Endothelial cell of umbilical vein (primary cell): ENCODE results near the gene RGS7BP. TPM values are rescaled to one million over a fixed set of nuclear protein-coding genes. Genes with fewer than 3 reads are reported as not detected.

Experiments
- BruUV-seq: library from RNA; stranded (reverse); fragments of 400-500 nt; replicated peaks from 2 replicates; lab custom pipeline; 2021; lab: Mats Ljungman, UMichigan
- CTCF ChIA-PET: fragments of 300-600, 350-600 bp; sonication (Branson Sonifier 250); formaldehyde crosslinking; loops from one replicate; lab custom pipeline; 2021; ENCODE audit warnings: antibody characterized with exemption, inconsistent platforms; lab: Charles Lee
- POLR2A ChIA-PET: fragments of 300-600, 350-600 bp; sonication (Branson Sonifier 250); formaldehyde crosslinking; loops from one replicate; lab custom pipeline; 2021; ENCODE audit warnings: antibody characterized with exemption, inconsistent platforms; lab: Charles Lee
- DNase-seq: peaks from one replicate; pipeline ENCODE4 v3.0.0-alpha.2; 2011; ENCODE audit warnings: low read depth, low spot score
- FAIRE-seq: peaks from 2 replicates; lab custom pipeline; 2011; peaks lifted over from hg19 to GRCh38; lab: Jason Lieb, UNC
- H2AFZ ChIP-seq: 2 replicates; pipeline ENCODE4 v1.6.0; 2012; ENCODE audit warnings: low read depth, low read length, control low read depth, inconsistent platforms
- H3K27ac ChIP-seq: 2 replicates; pipeline ENCODE4 v1.5.1; 2011; ENCODE audit warnings: low read depth, mild to moderate bottlenecking, control low read depth, low read length, moderate library complexity; ENCODE audit not compliant: insufficient read depth
- H3K27me3 ChIP-seq, 2 experiments: 2 replicates each; pipeline versions ENCODE4 v1.6.0 to v1.6.1; 2011; ENCODE audit warnings: low read length in 2 of 2, mixed read lengths in 1 of 2; ENCODE audit not compliant: control insufficient read depth in 2 of 2, insufficient read depth in 2 of 2
- H3K36me3 ChIP-seq, 2 experiments: 2 replicates in 1 of 2; 3 replicates in 1 of 2; pipeline ENCODE4 v1.5.1; 2011; ENCODE audit warnings: low read length in 2 of 2, mild to moderate bottlenecking in 1 of 2, moderate library complexity in 1 of 2; ENCODE audit not compliant: control insufficient read depth in 2 of 2, insufficient read depth in 2 of 2; ENCODE audit errors: extremely low read depth in 1 of 2
- H3K4me1 ChIP-seq: 3 replicates; pipeline ENCODE4 v1.5.1; 2011; ENCODE audit warnings: mild to moderate bottlenecking, low read length; ENCODE audit not compliant: control insufficient read depth, insufficient read depth; ENCODE audit errors: extremely low read depth
- H3K4me2 ChIP-seq: 2 replicates; pipeline ENCODE4 v1.6.1; 2011; ENCODE audit warnings: low read length, control low read depth, mixed read lengths; ENCODE audit not compliant: insufficient read depth
- H3K4me3 ChIP-seq, 3 experiments: fragments of 200-600 bp in 1 of 3; sonication (generic), shearing (Covaris generic) in 1 of 3; replicated peaks in 1 of 3; 2 replicates each; pipeline ENCODE4 v1.5.1; 2011 to 2016; ENCODE audit warnings: control low read depth in 3 of 3, low read length in 3 of 3, mild to moderate bottlenecking in 2 of 3, inconsistent platforms in 1 of 3, low read depth in 1 of 3, moderate library complexity in 1 of 3; ENCODE audit not compliant: insufficient read depth in 1 of 3
- H3K79me2 ChIP-seq: 2 replicates; pipeline ENCODE4 v1.6.0; 2012; ENCODE audit warnings: low read length, inconsistent platforms; ENCODE audit not compliant: control insufficient read depth, insufficient read depth
- H3K9ac ChIP-seq: replicated peaks from 2 replicates; pipeline ENCODE3; 2011; ENCODE audit warnings: low read length, control low read depth; ENCODE audit not compliant: insufficient read depth; ENCODE audit errors: extremely low read depth
- H3K9me1 ChIP-seq: replicated peaks from 3 replicates; pipeline ENCODE4 v1.6.0; 2011; ENCODE audit warnings: mild to moderate bottlenecking, low read length; ENCODE audit not compliant: control insufficient read depth, insufficient read depth; ENCODE audit errors: extremely low read depth
- H3K9me3 ChIP-seq: replicated peaks from 2 replicates; pipeline ENCODE4 v1.5.1; 2012; ENCODE audit warnings: low read length, inconsistent platforms; ENCODE audit not compliant: control insufficient read depth, insufficient read depth
- H4K20me1 ChIP-seq: replicated peaks from 2 replicates; pipeline ENCODE3; 2011; ENCODE audit warnings: mild to moderate bottlenecking, low read length; ENCODE audit not compliant: control insufficient read depth, insufficient read depth; ENCODE audit errors: extremely low read depth
- EZH2 ChIP-seq: IDR thresholded peaks from 2 replicates; pipeline ENCODE4 v1.6.1; 2012; ENCODE audit warnings: borderline replicate concordance, low read depth, mild to moderate bottlenecking, moderate library complexity, low read length, inconsistent platforms; ENCODE audit not compliant: severe bottlenecking
- FOS ChIP-seq: IDR thresholded peaks from 2 replicates; pipeline ENCODE4 v1.6.1; 2011; ENCODE audit warnings: mild to moderate bottlenecking, low read length, moderate library complexity, borderline replicate concordance; ENCODE audit not compliant: insufficient read depth
- GATA2 ChIP-seq: IDR thresholded peaks from 2 replicates; pipeline ENCODE4 v1.7.0; 2011; ENCODE audit warnings: low read depth, mild to moderate bottlenecking, moderate library complexity, mixed read lengths, low read length; ENCODE audit not compliant: insufficient read length, insufficient read depth
- JUN ChIP-seq: IDR thresholded peaks from 2 replicates; pipeline ENCODE4 v1.6.1; 2011; ENCODE audit warnings: borderline replicate concordance, low read depth; ENCODE audit not compliant: insufficient read length, insufficient read depth
- MAX ChIP-seq: IDR thresholded peaks from 2 replicates; pipeline ENCODE4 v1.6.1; 2011; ENCODE audit not compliant: insufficient read depth, insufficient read length
- MYC ChIP-seq: IDR thresholded peaks from one replicate; pipeline ENCODE4 v1.6.1; 2011; ENCODE audit warnings: mild to moderate bottlenecking, low read depth, low read length
- POLR2A ChIP-seq: IDR thresholded peaks from 2 replicates; pipeline ENCODE4 v1.6.1; 2012; ENCODE audit warnings: low read depth, mild to moderate bottlenecking, control low read depth, low read length
- POLR2AphosphoS5 ChIP-seq: IDR thresholded peaks from 2 replicates; pipeline ENCODE4 v1.6.1; 2012; ENCODE audit warnings: low read depth, mild to moderate bottlenecking, control low read depth, low read length, moderate library complexity; ENCODE audit not compliant: insufficient read depth
- dilution Hi-C: fragments of 300-500 bp; cut with MboI; formaldehyde crosslinking; loops from one replicate; pipeline ENCODE4 v1.15.0; 2019; ENCODE audit warnings: low sequenced_read_pairs; ENCODE audit not compliant: extremely low pct_ligation_motif_present
- intact Hi-C: fragments of 100-400 bp; cut with micrococcal nuclease; formaldehyde crosslinking; loops from one replicate; pipeline ENCODE4 v1.10.0; 2022
- polyA plus RNA-seq, 4 experiments: library from polyadenylated mRNA; depleted of rRNA in 3 of 4; stranded (reverse) in 3 of 4; unstranded in 1 of 4; fragments of >200 nt; gene quantifications; 2 replicates each; pipeline versions ENCODE4 v1.2.1 to v1.2.3, GENCODE V29; 2011 to 2012; ENCODE audit warnings: missing spikeins in 1 of 4
- total RNA-seq: library from RNA; stranded (reverse); gene quantifications from 2 replicates; pipeline ENCODE4 v1.2.3, GENCODE V29; 2021
- TF ChIP-seq, protein P1 (sequence below), 2 donors: IDR thresholded peaks; 1 replicate in 1 of 2; 2 replicates in 1 of 2; pipeline ENCODE4 v1.5.1; 2011; ENCODE audit warnings: low read length in 2 of 2, mild to moderate bottlenecking in 2 of 2, moderate library complexity in 2 of 2, control low read depth in 1 of 2, inconsistent platforms in 1 of 2, low read depth in 1 of 2; ENCODE audit not compliant: insufficient read depth in 1 of 2; ENCODE audit errors: extremely low read depth in 1 of 2

The RGS7BP gene
- total and polyA plus RNA-seq, 2 donors (not counting 3 experiments of a cell fraction or from before 2014, with no cell fraction given), result 0.51 to 2.0 TPM

DNA sequence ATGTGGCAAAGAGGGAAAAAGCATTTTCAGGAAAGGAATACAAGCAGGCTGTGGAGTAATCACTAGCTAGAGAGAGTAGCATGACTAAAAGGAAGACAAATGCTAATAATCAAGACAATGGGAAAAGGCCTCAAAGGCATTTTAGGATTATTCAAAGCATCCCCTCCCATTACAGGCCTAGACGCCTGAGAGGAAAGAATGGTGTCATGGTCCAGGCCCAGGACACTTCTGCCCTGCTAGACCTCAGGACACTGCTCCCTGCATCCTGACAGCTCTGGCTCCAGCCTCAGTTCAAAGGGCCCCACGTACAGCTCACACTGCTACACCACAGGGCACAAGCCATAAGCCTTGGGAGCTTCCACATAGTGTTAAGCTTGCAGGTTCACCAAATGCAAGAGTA, 143.7 kb downstream of the RGS7BP start:
- Histone ChIP-seq H3K9me3 (no peaks in the 10 kb centered on the region), H3K36me3 (no peaks in the 10 kb centered on the region), H3K4me1 (no peaks in the 10 kb centered on the region), H3K27me3 (peaks cover 3 to 7% of the 10 kb centered on the region in 2 experiments), H4K20me1 (no peaks in the 10 kb centered on the region), H3K79me2 (no peaks in the 10 kb centered on the region), H2AFZ (no peak overlapping the region), H3K4me2 (no peak overlapping the region), H3K9me1 (no peaks in the 10 kb centered on the region), H3K9ac (no peak overlapping the region), H3K4me3 (no peak overlapping the region), H3K27ac (no peak overlapping the region)
- intact Hi-C loops (no loop called here), dilution Hi-C loops (no loop called here)
- FAIRE-seq, result no peak
- no TSS peak for BruUV-seq
- TF ChIP-seq POLR2AphosphoS5 (no peak), GATA2 (no peak)
- POLR2A ChIA-PET, result no interaction called here
- DNase-seq, result no peak
- CTCF ChIA-PET, result no interaction called here

GRCh38 chr5:64653766-64654560, 148.1 kb downstream of the RGS7BP start:
- no TSS peak for BruUV-seq
- POLR2A ChIA-PET, result no interaction called here

More at GRCh38 chr5:64653766-64654560, 148.1 kb downstream of the RGS7BP start:
- Histone ChIP-seq H3K27ac (no peak overlapping the region), H3K36me3 (no peaks in the 10 kb centered on the region), H3K9ac (no peak overlapping the region), H3K9me3 (no peaks in the 10 kb centered on the region), H3K4me2 (no peak overlapping the region), H3K4me1 (no peaks in the 10 kb centered on the region), H3K4me3 (no peak overlapping the region), H3K27me3 (peaks cover 0 to 11% of the 10 kb centered on the region in 2 experiments), H3K79me2 (no peaks in the 10 kb centered on the region), H3K9me1 (no peaks in the 10 kb centered on the region), H2AFZ (no peak overlapping the region), H4K20me1 (no peaks in the 10 kb centered on the region)
- dilution Hi-C loops, result no loop called here
- no peak for FAIRE-seq
- no peak for TF ChIP-seq JUN
- TF ChIP-seq, protein P1, sequence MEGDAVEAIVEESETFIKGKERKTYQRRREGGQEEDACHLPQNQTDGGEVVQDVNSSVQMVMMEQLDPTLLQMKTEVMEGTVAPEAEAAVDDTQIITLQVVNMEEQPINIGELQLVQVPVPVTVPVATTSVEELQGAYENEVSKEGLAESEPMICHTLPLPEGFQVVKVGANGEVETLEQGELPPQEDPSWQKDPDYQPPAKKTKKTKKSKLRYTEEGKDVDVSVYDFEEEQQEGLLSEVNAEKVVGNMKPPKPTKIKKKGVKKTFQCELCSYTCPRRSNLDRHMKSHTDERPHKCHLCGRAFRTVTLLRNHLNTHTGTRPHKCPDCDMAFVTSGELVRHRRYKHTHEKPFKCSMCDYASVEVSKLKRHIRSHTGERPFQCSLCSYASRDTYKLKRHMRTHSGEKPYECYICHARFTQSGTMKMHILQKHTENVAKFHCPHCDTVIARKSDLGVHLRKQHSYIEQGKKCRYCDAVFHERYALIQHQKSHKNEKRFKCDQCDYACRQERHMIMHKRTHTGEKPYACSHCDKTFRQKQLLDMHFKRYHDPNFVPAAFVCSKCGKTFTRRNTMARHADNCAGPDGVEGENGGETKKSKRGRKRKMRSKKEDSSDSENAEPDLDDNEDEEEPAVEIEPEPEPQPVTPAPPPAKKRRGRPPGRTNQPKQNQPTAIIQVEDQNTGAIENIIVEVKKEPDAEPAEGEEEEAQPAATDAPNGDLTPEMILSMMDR (IDR thresholded peaks at IDR 0.05; ENCODE audit: extremely low read depth in 1 of 2, insufficient read depth in 1 of 2, low read depth in 1 of 2, low read length in 2 of 2), result no peak
- TF ChIP-seq MAX, result no peak
- no peak for TF ChIP-seq POLR2AphosphoS5
- TF ChIP-seq GATA2, result no peak
- no peak for TF ChIP-seq EZH2
- TF ChIP-seq POLR2A, result no peak
- TF ChIP-seq FOS, result no peak
- TF ChIP-seq MYC, result no peak
- CTCF ChIA-PET, result no interaction called here
- no peak for DNase-seq
- intact Hi-C loops, result no loop called here
